ENCODE data around the gene U2AF2. TPM values are rescaled to one million over a fixed set of nuclear protein-coding genes. Genes with fewer than 3 reads are reported as not detected.

U2AF2 gene
- polyA plus RNA-seq, 1 experiment = 90.7 TPM

GRCh38 chr19:55671054-55671378 is 16.2 kb downstream of the U2AF2 start:
- POLR2A ChIA-PET = interaction anchor here (0.5 kb wide), 1 partner anchor 36 kb away, joined by 4 read pairs; no protein-coding TSS in a partner anchor
- CTCF ChIA-PET = interaction anchor here (0.8 to 2.0 kb wide), 10 partner anchors 9 to 414 kb away, joined by 3 to 22 read pairs (median 6); no protein-coding TSS in a partner anchor
- no peak for TF ChIP-seq CTCF (IDR thresholded peaks at IDR 0.05; ENCODE audit: low read depth, low read length)
- no peak overlapping the region for H3K27ac ChIP-seq (ENCODE audit: low read depth, low read length)
- no peak for DNase-seq (ENCODE audit: low read depth, low spot score)
- H3K4me3 ChIP-seq (ENCODE audit: low read depth, low read length) = no peak overlapping the region
- no peaks in the 10 kb centered on the region; the same call in 1 of the 2 replicates for H3K9me3 ChIP-seq (ENCODE audit: control insufficient read depth, insufficient read depth, low read length)
- H3K27me3 ChIP-seq (ENCODE audit: control insufficient read depth, insufficient read depth, low read length) = no peaks in the 10 kb centered on the region

- Histone ChIP-seq H3K27me3 (ENCODE audit: control insufficient read depth, insufficient read depth, low read length) (no peaks in the 10 kb centered on the region), H3K4me3 (ENCODE audit: low read depth, low read length) (no peak overlapping the region), H3K9me3 (ENCODE audit: control insufficient read depth, insufficient read depth, low read length) (no peaks in the 10 kb centered on the region; the same call in 1 of the 2 replicates), H3K27ac (ENCODE audit: low read depth, low read length) (no peak overlapping the region)
- TF ChIP-seq CTCF (IDR thresholded peaks at IDR 0.05; ENCODE audit: low read depth, low read length) = no peak
- no peak for DNase-seq (ENCODE audit: low read depth, low spot score)
- ChIA-PET POLR2A (no interaction called here), CTCF (interaction anchor here (0.7 to 2.0 kb wide), 7 partner anchors 10 to 405 kb away, joined by 3 to 22 read pairs (median 8); no protein-coding TSS in a partner anchor)
Observed at GRCh38 chr19:55672418-55672817, 17.6 kb downstream of the U2AF2 start.

GRCh38 chr19:55673465-55673864 is 18.6 kb downstream of the U2AF2 start:
- CTCF ChIA-PET = interaction anchor here (0.6 to 0.7 kb wide), 2 partner anchors 41 to 42 kb away, joined by 3 read pairs; no protein-coding TSS in a partner anchor
- no peaks in the 10 kb centered on the region for H3K27me3 ChIP-seq (ENCODE audit: control insufficient read depth, insufficient read depth, low read length)
- POLR2A ChIA-PET = interaction anchor here (2.0 kb wide), 1 partner anchor 19 kb away, joined by 6 read pairs; no protein-coding TSS in a partner anchor
- no peak for TF ChIP-seq CTCF (IDR thresholded peaks at IDR 0.05; ENCODE audit: low read depth, low read length)
- no peaks in the 10 kb centered on the region; the same call in 1 of the 2 replicates for H3K9me3 ChIP-seq (ENCODE audit: control insufficient read depth, insufficient read depth, low read length)
- DNase-seq (ENCODE audit: low read depth, low spot score) = no peak
- H3K4me3 ChIP-seq (ENCODE audit: low read depth, low read length) = no peak overlapping the region
- no peak overlapping the region for H3K27ac ChIP-seq (ENCODE audit: low read depth, low read length)

- no peaks in the 10 kb centered on the region; the same call in 1 of the 2 replicates for H3K9me3 ChIP-seq (ENCODE audit: control insufficient read depth, insufficient read depth, low read length)
- H3K4me3 ChIP-seq (ENCODE audit: low read depth, low read length) = no peak overlapping the region
- H3K27me3 ChIP-seq (ENCODE audit: control insufficient read depth, insufficient read depth, low read length) = no peaks in the 10 kb centered on the region
- POLR2A ChIA-PET = interaction anchor here (2.0 kb wide), 1 partner anchor 20 kb away, joined by 6 read pairs; no protein-coding TSS in a partner anchor
- no peak overlapping the region for H3K27ac ChIP-seq (ENCODE audit: low read depth, low read length)
- CTCF ChIA-PET = interaction anchor here (0.6 kb wide), 1 partner anchor 43 kb away, joined by 3 read pairs; no protein-coding TSS in a partner anchor
- DNase-seq (ENCODE audit: low read depth, low spot score) = no peak
- TF ChIP-seq CTCF (IDR thresholded peaks at IDR 0.05; ENCODE audit: low read depth, low read length) = no peak
Observed at GRCh38 chr19:55673889-55674288, 19.1 kb downstream of the U2AF2 start.

GRCh38 chr19:55674459-55674840 is 19.6 kb downstream of the U2AF2 start:
- peak overlapping the region; percentile 86 for H3K4me3 ChIP-seq (ENCODE audit: low read depth, low read length)
- H3K9me3 ChIP-seq (ENCODE audit: control insufficient read depth, insufficient read depth, low read length) = no peaks in the 10 kb centered on the region; the same call in 1 of the 2 replicates
- peak overlapping the region; percentile 21 for H3K27ac ChIP-seq (ENCODE audit: low read depth, low read length)
- DNase-seq (ENCODE audit: low read depth, low spot score) = no peak
- no peaks in the 10 kb centered on the region for H3K27me3 ChIP-seq (ENCODE audit: control insufficient read depth, insufficient read depth, low read length)
- no peak for TF ChIP-seq CTCF (IDR thresholded peaks at IDR 0.05; ENCODE audit: low read depth, low read length)
- ChIA-PET POLR2A (interaction anchor here (2.0 kb wide), 1 partner anchor 20 kb away, joined by 6 read pairs; no protein-coding TSS in a partner anchor), CTCF (no interaction called here)
